BJ (cell line): Measurements from ENCODE around the gene CPNE5. TPM values are rescaled to one million over a fixed set of nuclear protein-coding genes. Genes with fewer than 3 reads are reported as not detected.

Source experiments
- CTCF ChIA-PET: fragments of 350-600 bp; formaldehyde crosslinking; extraction: SDS; loops from one replicate; lab custom pipeline; 2021; ENCODE audit warnings: antibody characterized with exemption, inconsistent platforms; lab: Yijun Ruan, JAX
- POLR2A ChIA-PET: fragments of 300-600 bp; sonication (Branson Sonifier 250); formaldehyde crosslinking; extraction: SDS; loops from one replicate; lab custom pipeline; 2021; ENCODE audit warnings: antibody characterized with exemption; lab: Charles Lee
- DNase-seq: peaks from one replicate; pipeline ENCODE4 v3.0.0-alpha.2; 2011; ENCODE audit warnings: low read depth
- H3K27me3 ChIP-seq: 2 replicates; pipeline ENCODE4 v1.6.0; 2011; ENCODE audit warnings: low read length; ENCODE audit not compliant: control insufficient read depth, insufficient read depth
- H3K36me3 ChIP-seq: 2 replicates; pipeline ENCODE4 v1.5.1; 2011; ENCODE audit warnings: low read length; ENCODE audit not compliant: control insufficient read depth, insufficient read depth
- H3K4me3 ChIP-seq: 2 replicates; pipeline ENCODE4 v1.5.1; 2011; ENCODE audit warnings: low read depth, mild to moderate bottlenecking, control low read depth, low read length
- CTCF ChIP-seq: IDR thresholded peaks from 2 replicates; pipeline ENCODE4 v1.5.1; 2011; ENCODE audit warnings: low read depth, mild to moderate bottlenecking, control low read depth, inconsistent platforms, low read length, moderate library complexity; ENCODE audit not compliant: insufficient read depth
- polyA plus RNA-seq: library from polyadenylated mRNA; depleted of rRNA; stranded (reverse); fragments of >200 nt; gene quantifications from 2 replicates; pipeline ENCODE4 v1.2.3, GENCODE V29; 2011

The CPNE5 gene
- polyA plus RNA-seq, 1 experiment = 0.09 TPM

- ChIA-PET POLR2A (no interaction called here), CTCF (interaction anchor here (1.4 to 2.5 kb wide), 3 partner anchors 12 to 59 kb away, joined by 3 to 8 read pairs (median 3); no protein-coding TSS in a partner anchor)
- no peak for DNase-seq
- no peak overlapping the region for H3K4me3 ChIP-seq
- H3K27me3 ChIP-seq = no peaks in the 10 kb centered on the region; the same call in 1 of the 2 replicates
- TF ChIP-seq CTCF = no peak
- H3K36me3 ChIP-seq = no peaks in the 10 kb centered on the region
These were observed 13.8 kb downstream of the CPNE5 start for GRCh38 chr6:36825452-36825851.

GRCh38 chr6:36824253-36824652 lies 15.0 kb downstream of the CPNE5 start:
- ChIA-PET POLR2A (no interaction called here), CTCF (interaction anchor here (0.7 kb wide), 1 partner anchor 9 kb away, joined by 3 read pairs; no protein-coding TSS in a partner anchor)
- no peaks in the 10 kb centered on the region; the same call in 1 of the 2 replicates for H3K27me3 ChIP-seq
- no peaks in the 10 kb centered on the region for H3K36me3 ChIP-seq
- no peak for DNase-seq
- H3K4me3 ChIP-seq = no peak overlapping the region
- TF ChIP-seq CTCF = no peak

GRCh38 chr6:36823421-36824096 lies 15.7 kb downstream of the CPNE5 start:
- no peaks in the 10 kb centered on the region; the same call in 1 of the 2 replicates for H3K27me3 ChIP-seq
- no peak overlapping the region for H3K4me3 ChIP-seq
- H3K36me3 ChIP-seq = no peaks in the 10 kb centered on the region
- CTCF ChIA-PET = interaction anchor here (1.2 kb wide), 1 partner anchor 12 kb away, joined by 4 read pairs; no protein-coding TSS in a partner anchor
- DNase-seq = no peak
- TF ChIP-seq CTCF = no peak
- POLR2A ChIA-PET = no interaction called here

- no peaks in the 10 kb centered on the region; the same call in 1 of the 2 replicates for H3K27me3 ChIP-seq
- H3K4me3 ChIP-seq = no peak overlapping the region
- no peak for TF ChIP-seq CTCF
- no peaks in the 10 kb centered on the region for H3K36me3 ChIP-seq
- ChIA-PET CTCF (interaction anchor here (1.2 kb wide), 1 partner anchor 12 kb away, joined by 4 read pairs; no protein-coding TSS in a partner anchor), POLR2A (no interaction called here)
- DNase-seq = no peak
These were observed 16.6 kb downstream of the CPNE5 start for GRCh38 chr6:36822506-36823269.
